Stomach (tissue), 9 donors: ENCODE measurements around the gene SERPINB10. TPM values are rescaled to one million over a fixed set of nuclear protein-coding genes. Genes with fewer than 3 reads are reported as not detected.
A peak's percentile ranks its signal among the peaks of the same experiment; 100 is the strongest.

Source experiments
- DNase-seq, 2 donors: peaks; one replicate each; pipeline versions ENCODE4 v3.0.0 to v3.0.0-alpha.2; 2013 to 2019
- H3K27ac ChIP-seq, 5 donors: fragments of 200-600 bp in 4 of 5; sonication (generic) in 4 of 5; one replicate each; pipeline ENCODE4 v1.5.1; 2013 to 2019; ENCODE audit warnings: mild to moderate bottlenecking in 1 of 5, moderate library complexity in 1 of 5
- H3K27me3 ChIP-seq, 3 donors: fragments of 200-600 bp; sonication (generic); one replicate each; pipeline ENCODE4 v1.5.1; 2017 to 2019; ENCODE audit warnings: mixed run types in 1 of 3
- H3K36me3 ChIP-seq, 4 donors: fragments of 200-600 bp; sonication (generic); 1 replicate in 3 of 4; 2 replicates in 1 of 4; pipeline ENCODE4 v1.5.1; 2016 to 2019
- H3K4me1 ChIP-seq, 4 donors: fragments of 200-600 bp; sonication (generic); one replicate each; pipeline ENCODE4 v1.5.1; 2016 to 2019
- H3K4me3 ChIP-seq, 4 donors: fragments of 200-600 bp; sonication (generic) in 3 of 4; one replicate each; pipeline ENCODE4 v1.5.1; 2016 to 2019; ENCODE audit warnings: mild to moderate bottlenecking in 1 of 4
- H3K9me3 ChIP-seq, 4 donors: fragments of 200-600 bp; sonication (generic); one replicate each; pipeline ENCODE4 v1.5.1; 2016 to 2019
- EP300 ChIP-seq: sonication (generic); formaldehyde crosslinking; IDR thresholded peaks from one replicate; pipeline ENCODE4 v1.6.1; 2017; ENCODE audit warnings: antibody characterized with exemption
- POLR2A ChIP-seq, 4 donors: fragments of 450-650 bp; IDR thresholded peaks; one replicate each; pipeline ENCODE4 v1.6.1; 2016; ENCODE audit warnings: antibody characterized with exemption in 4 of 4, control low read depth in 2 of 4, mild to moderate bottlenecking in 1 of 4, moderate library complexity in 1 of 4
- POLR2AphosphoS5 ChIP-seq, 3 donors: sonication (generic); formaldehyde crosslinking; IDR thresholded peaks; one replicate each; pipeline ENCODE4 v1.6.1; 2016; ENCODE audit warnings: antibody characterized with exemption in 3 of 3
- WGBS, 5 donors: extraction: QIAGEN DNeasy Blood & Tissue Kit in 3 of 5; methylation state at CpG; one replicate each; pipeline versions ENCODE4 v1.1.5 to v1.1.7; 2013 to 2018; 5-methylcytosine and 5-hydroxymethylcytosine counted together
- intact Hi-C: fragments of 100-400 bp; cut with DNase I; formaldehyde crosslinking; loops from one replicate; pipeline ENCODE4 v1.15.1; 2023; ENCODE audit warnings: low total_unique reads
- polyA plus RNA-seq, 3 donors: library from polyadenylated mRNA; stranded (reverse); fragments of 200-250 nt; gene quantifications; one replicate each; pipeline ENCODE4 v1.2.3, GENCODE V29; 2013
- total RNA-seq, 5 donors: library from RNA; depleted of rRNA; stranded (reverse); fragments of >200 nt; gene quantifications; one replicate each; pipeline versions ENCODE4 v1.1.0 to v1.2.3, GENCODE V29; 2014 to 2016
- TF ChIP-seq, protein P1 (sequence below), 7 experiments: fragments of 450-650 bp in 4 of 7; fragments of 200-600 bp in 3 of 7; sonication (generic) in 3 of 7; IDR thresholded peaks; one replicate each; pipeline ENCODE4 v1.5.1; 2016 to 2019; ENCODE audit warnings: antibody characterized with exemption in 7 of 7, control low read depth in 2 of 7, mild to moderate bottlenecking in 1 of 7
- donor health status: healthy with polysubstance abuse.
- donor health status: Bipolar disorder and iron deficiency.
- donor health status: healthy.

Gene SERPINB10
- total and polyA plus RNA-seq, 8 donors = 0.10 to 0.73 TPM; not detected in 6

DNA sequence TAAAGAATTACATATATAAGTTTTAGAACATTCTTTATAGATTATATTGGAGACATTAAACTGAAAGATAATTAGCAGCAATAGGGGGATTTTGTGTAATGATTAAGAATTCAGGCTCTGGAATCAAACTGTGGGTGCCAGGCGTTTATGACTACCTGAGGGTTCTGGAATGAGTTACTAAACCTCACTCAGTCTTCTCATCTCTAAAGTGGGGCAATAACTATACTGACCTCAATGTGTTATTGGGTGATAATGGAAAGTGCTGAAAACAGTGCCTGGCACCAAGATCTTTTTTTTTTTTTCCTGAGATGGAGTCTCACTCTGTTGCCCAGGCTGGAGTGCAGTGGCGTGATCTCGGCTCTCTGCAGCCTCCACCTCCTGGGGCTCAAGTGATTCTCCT is 69.3 kb downstream of the SERPINB10 start:
- WGBS, 5 donors = 90 to 98% (median 92%) methylated on average over 3 of the region's 3 CpGs
- H3K27ac ChIP-seq = no peak overlapping the region
- no peak for DNase-seq
- H3K4me1 ChIP-seq = peaks cover 0 to 22% (median 8%) of the 10 kb centered on the region in 4 donors
- H3K27me3 ChIP-seq = no peaks in the 10 kb centered on the region
- TF ChIP-seq POLR2AphosphoS5 (IDR thresholded peaks at IDR 0.05) (no peak), EP300 (no peak), POLR2A (IDR thresholded peaks at IDR 0.05) (no peak)
- TF ChIP-seq, protein P1, sequence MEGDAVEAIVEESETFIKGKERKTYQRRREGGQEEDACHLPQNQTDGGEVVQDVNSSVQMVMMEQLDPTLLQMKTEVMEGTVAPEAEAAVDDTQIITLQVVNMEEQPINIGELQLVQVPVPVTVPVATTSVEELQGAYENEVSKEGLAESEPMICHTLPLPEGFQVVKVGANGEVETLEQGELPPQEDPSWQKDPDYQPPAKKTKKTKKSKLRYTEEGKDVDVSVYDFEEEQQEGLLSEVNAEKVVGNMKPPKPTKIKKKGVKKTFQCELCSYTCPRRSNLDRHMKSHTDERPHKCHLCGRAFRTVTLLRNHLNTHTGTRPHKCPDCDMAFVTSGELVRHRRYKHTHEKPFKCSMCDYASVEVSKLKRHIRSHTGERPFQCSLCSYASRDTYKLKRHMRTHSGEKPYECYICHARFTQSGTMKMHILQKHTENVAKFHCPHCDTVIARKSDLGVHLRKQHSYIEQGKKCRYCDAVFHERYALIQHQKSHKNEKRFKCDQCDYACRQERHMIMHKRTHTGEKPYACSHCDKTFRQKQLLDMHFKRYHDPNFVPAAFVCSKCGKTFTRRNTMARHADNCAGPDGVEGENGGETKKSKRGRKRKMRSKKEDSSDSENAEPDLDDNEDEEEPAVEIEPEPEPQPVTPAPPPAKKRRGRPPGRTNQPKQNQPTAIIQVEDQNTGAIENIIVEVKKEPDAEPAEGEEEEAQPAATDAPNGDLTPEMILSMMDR (IDR thresholded peaks at IDR 0.05) = no peak
- no peaks in the 10 kb centered on the region for H3K9me3 ChIP-seq
- H3K4me3 ChIP-seq = no peak overlapping the region
- peaks cover 8 to 14% (median 13%) of the 10 kb centered on the region in 4 donors for H3K36me3 ChIP-seq
- intact Hi-C loops = no loop called here

DNA sequence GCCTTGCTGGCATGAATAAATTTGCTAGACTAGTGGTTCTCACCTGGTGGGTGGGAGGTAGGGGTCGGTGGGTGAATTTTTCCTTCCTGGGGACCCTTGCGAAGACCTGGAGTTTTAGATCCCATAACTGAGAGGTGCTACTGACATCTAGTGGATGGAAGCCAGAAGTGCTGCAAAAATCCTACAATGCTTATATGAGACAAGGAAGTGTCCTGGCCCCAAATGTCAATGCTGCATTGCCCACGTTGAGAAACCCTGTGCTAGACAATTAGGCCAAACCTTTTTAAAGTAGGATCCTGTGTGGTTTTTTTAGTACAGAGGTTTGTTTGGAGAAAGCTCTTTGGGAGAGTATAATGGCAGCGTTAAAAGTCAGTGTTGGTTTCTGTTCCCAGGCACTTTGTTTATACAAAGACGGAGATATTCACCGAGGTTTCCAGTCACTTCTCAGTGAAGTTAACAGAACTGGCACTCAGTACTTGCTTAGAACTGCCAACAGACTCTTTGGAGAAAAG is 71.7 kb downstream of the SERPINB10 start:
- DNase-seq = peak; percentile 51 to 82
- Histone ChIP-seq H3K4me3 (peak overlapping the region; percentile 18 to 23 (median 20)), H3K27me3 (no peaks in the 10 kb centered on the region), H3K4me1 (peaks cover 0 to 22% (median 8%) of the 10 kb centered on the region in 4 donors), H3K27ac (peak overlapping the region; percentile 0 to 61 (median 9)), H3K36me3 (peaks cover 19 to 36% (median 34%) of the 10 kb centered on the region in 4 donors), H3K9me3 (no peaks in the 10 kb centered on the region)
- TF ChIP-seq, protein P1 (IDR thresholded peaks at IDR 0.05) = peak in 5 of 7 experiments; percentile 34 to 79 (median 71)
- TF ChIP-seq POLR2AphosphoS5 (IDR thresholded peaks at IDR 0.05) = peak in 1 of 3 donors; percentile 14
- TF ChIP-seq POLR2A (IDR thresholded peaks at IDR 0.05) = no peak
- TF ChIP-seq EP300 = no peak
- intact Hi-C loops = no loop called here
- WGBS, 5 donors = 4 to 10% (median 8%) methylated on average over 6 of the region's 6 CpGs

DNA sequence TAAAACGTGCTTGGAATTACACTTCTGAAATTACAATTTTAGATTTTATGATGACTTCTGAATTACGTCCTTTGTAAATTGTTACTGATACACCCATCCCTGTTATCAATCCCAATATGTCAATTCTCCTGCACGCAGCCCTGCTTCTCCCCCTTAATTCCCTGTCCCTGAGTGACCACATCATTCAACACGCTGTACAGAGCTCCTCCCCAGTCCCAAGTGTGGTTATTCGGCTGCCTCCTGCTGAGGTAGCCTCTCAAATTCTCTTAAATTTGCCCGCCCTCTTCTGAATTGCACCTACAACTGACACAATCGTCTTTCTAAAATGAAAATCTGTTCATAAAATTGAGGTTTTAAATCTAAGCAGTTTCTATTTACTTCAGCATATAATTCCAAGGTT is 72.3 kb downstream of the SERPINB10 start:
- peaks cover 22 to 41% (median 36%) of the 10 kb centered on the region in 4 donors for H3K36me3 ChIP-seq
- peak overlapping the region in 3 of 5 donors; percentile 9 to 61 (median 52) for H3K27ac ChIP-seq
- H3K4me1 ChIP-seq = peaks cover 0 to 19% (median 8%) of the 10 kb centered on the region in 4 donors
- no peak for DNase-seq
- WGBS, 5 donors = 50 to 66% (median 64%) methylated on average over 7 of the region's 7 CpGs
- H3K27me3 ChIP-seq = no peaks in the 10 kb centered on the region
- no peaks in the 10 kb centered on the region for H3K9me3 ChIP-seq
- peak overlapping the region; percentile 18 to 23 (median 20) for H3K4me3 ChIP-seq
- intact Hi-C loops = no loop called here
- TF ChIP-seq EP300 (no peak), POLR2AphosphoS5 (IDR thresholded peaks at IDR 0.05) (no peak), POLR2A (IDR thresholded peaks at IDR 0.05) (no peak)
- TF ChIP-seq, protein P1 (IDR thresholded peaks at IDR 0.05) = no peak

DNA sequence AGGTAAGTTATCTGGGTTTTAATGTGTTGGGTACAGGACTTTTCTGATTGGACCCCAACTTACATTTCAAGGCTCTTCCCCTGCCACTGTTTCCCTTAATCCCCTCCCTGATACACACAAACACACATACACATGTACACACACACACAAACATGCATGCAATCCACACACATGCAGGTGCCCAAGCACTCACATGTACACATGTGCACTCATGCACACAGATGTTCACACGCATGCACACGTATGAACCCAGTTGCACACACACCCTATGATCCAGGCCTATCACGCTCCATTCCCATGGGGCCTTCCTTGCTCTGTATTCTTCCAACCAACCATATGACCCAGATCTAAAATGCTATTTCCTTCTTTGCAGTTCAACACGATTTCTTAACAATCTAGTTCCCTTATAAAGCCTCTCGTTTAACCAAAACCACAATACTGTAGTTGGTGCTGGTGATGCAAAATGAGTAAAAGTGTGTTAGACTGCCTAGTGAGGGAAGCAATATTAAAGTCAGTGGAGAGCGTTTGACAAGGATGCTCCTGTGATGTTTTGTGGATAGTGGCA is 73.2 kb downstream of the SERPINB10 start:
- H3K27me3 ChIP-seq = no peaks in the 10 kb centered on the region
- H3K36me3 ChIP-seq = peaks cover 23 to 51% (median 43%) of the 10 kb centered on the region in 4 donors
- intact Hi-C loops = no loop called here
- peaks cover 0 to 17% (median 8%) of the 10 kb centered on the region in 4 donors for H3K4me1 ChIP-seq
- no peaks in the 10 kb centered on the region for H3K9me3 ChIP-seq
- no peak overlapping the region for H3K4me3 ChIP-seq
- no peak for DNase-seq
- WGBS, 5 donors = 76 to 90% (median 85%) methylated on average over 6 of the region's 6 CpGs
- no peak overlapping the region for H3K27ac ChIP-seq
- TF ChIP-seq EP300 (no peak), POLR2AphosphoS5 (IDR thresholded peaks at IDR 0.05) (no peak), POLR2A (IDR thresholded peaks at IDR 0.05) (no peak)
- TF ChIP-seq, protein P1 (IDR thresholded peaks at IDR 0.05) = no peak
